Placental epithelial cell (primary cell): ENCODE data around the gene B4GALNT3. TPM values are rescaled to one million over a fixed set of nuclear protein-coding genes. Genes with fewer than 3 reads are reported as not detected.

ENCODE experiments used
- small RNA-seq: library from RNA; depleted of rRNA; stranded (forward); fragments of <200 nt; gene quantifications from one replicate; pipeline ENCODE3, GENCODE V24; 2012
- total RNA-seq: library from RNA; depleted of rRNA; stranded (reverse); fragments of >200 nt; gene quantifications from 2 replicates; pipeline ENCODE4 v1.2.3, GENCODE V29; 2012

Gene B4GALNT3
- 0.22 and 0.39 TPM in 2 replicates for total RNA-seq

DNA sequence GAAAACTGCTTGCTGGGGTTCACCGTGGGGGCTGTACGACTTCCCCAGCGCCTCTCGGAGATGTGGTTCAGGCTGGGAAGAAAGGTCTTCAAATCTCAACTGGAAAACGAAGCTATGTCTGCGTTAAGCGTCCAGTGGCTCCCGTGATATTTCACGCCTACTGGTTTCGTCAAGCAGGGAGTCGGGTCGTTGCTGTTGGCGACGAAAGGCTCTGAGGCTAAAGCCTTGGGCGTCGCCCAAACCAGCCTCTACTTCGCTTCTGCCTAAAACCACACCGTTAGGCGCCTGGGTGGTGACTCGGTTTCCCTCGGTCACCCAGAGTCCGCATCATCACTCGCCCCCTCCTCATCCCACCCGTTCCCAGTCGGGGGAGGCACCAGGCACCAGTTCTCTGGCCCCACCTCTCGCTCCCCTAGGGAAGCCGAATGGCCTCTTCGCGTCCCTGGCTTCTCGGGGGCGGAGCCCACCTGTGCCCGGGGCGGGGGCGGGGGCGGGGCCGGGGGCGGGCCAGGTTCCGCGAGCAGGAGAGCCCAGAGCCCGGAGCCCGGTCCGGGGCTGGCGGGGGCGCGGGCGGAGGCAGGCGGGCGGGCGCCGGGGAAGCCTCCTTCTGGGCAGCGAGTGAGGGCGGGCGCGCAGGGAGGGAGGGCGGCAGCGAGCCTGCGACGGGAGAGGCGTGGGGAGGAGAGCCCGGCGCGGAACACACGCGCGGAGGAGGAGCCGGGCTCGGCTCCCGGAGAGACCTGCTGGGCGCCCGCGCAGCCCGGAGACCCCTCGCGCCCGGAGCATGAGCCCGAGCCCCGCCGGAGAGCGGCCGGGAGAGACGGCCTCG, at the start of gene B4GALNT3:
Gene B4GALNT3, plus strand, starts transcription at position 510 of the 829 bp plus-strand sequence. CDS start 438 bp downstream, outside the sequence.

Small RNA genes lying within 50 kb of the gene (small RNA-seq; reads per million reads assigned to genes)
- gene RNU7-103P, result not detected

Other genes starting within 250 kb of the B4GALNT3 start
- gene SLC6A12, start 245.8 kb upstream of the B4GALNT3 start, total RNA-seq, result not detected in 2 replicates
- gene SLC6A13, start 197.1 kb upstream of the B4GALNT3 start, total RNA-seq, result not detected in 2 replicates
- 50.0 and 61.2 TPM in 2 replicates for gene KDM5A, start 70.6 kb upstream of the B4GALNT3 start, total RNA-seq
- 4.3 and 4.8 TPM in 2 replicates for gene CCDC77, start 58.3 kb upstream of the B4GALNT3 start, total RNA-seq
- gene NINJ2, start 203.5 kb downstream of the B4GALNT3 start, total RNA-seq, result 2.6 and 5.1 TPM in 2 replicates